HCT116 (cell line): ENCODE measurements around the gene EPYC. TPM values are rescaled to one million over a fixed set of nuclear protein-coding genes. Genes with fewer than 3 reads are reported as not detected.
A peak's percentile ranks its signal among the peaks of the same experiment; 100 is the strongest.

Source experiments
- ATAC-seq: fragments of 200-7000 bp; cut with Tn5 transposase; 2 replicates; pipeline ENCODE4 v1.9.1; 2020; ENCODE audit warnings: mild to moderate bottlenecking, moderate library complexity
- BruUV-seq: library from RNA; stranded (reverse); fragments of 400-500 nt; replicated peaks from 2 replicates; lab custom pipeline; 2021; lab: Mats Ljungman, UMichigan
- CTCF ChIA-PET: fragments of 300-600 bp; sonication (Branson Sonifier 250); formaldehyde crosslinking; loops from one replicate; lab custom pipeline; 2021; ENCODE audit warnings: antibody characterized with exemption; lab: Charles Lee
- POLR2A ChIA-PET: fragments of 300-600, 350-600 bp; sonication (Branson Sonifier 250); formaldehyde crosslinking; loops from one replicate; lab custom pipeline; 2021; ENCODE audit warnings: antibody characterized with exemption; lab: Charles Lee
- RAD21 ChIA-PET, 2 experiments: fragments of 300-600 bp; sonication (Branson Sonifier 250); formaldehyde crosslinking; loops; one replicate each; lab custom pipeline; 2023; ENCODE audit warnings: low total read pairs in 2 of 2; ENCODE audit not compliant: uncharacterized antibody in 2 of 2, unreplicated experiment in 2 of 2, low non-redundant PET in 1 of 2; lab: Charles Lee
- DNase-seq: peaks from one replicate; pipeline ENCODE4 v3.0.0-alpha.2; 2010; ENCODE audit warnings: low read depth, low spot score
- H2AFZ ChIP-seq: fragments of 200-600 bp; shearing (Covaris generic), sonication (generic); 2 replicates; pipeline ENCODE4 v1.6.1; 2017; ENCODE audit warnings: low read depth, mixed run types, mixed read lengths, antibody characterized with exemption, low read length; ENCODE audit not compliant: poor library complexity, severe bottlenecking
- H3K27ac ChIP-seq: 2 replicates; pipeline ENCODE4 v1.5.1; 2012; ENCODE audit warnings: low read depth, low read length
- H3K27me3 ChIP-seq: fragments of 200-600 bp; sonication (generic); 2 replicates; pipeline ENCODE4 v1.6.1; 2016; ENCODE audit warnings: mixed run types, low read length, mixed read lengths; ENCODE audit not compliant: insufficient read depth
- H3K36me3 ChIP-seq, 2 experiments: fragments of 200-500 bp in 1 of 2; fragments of 200-600 bp in 1 of 2; sonication (Bioruptor generic) in 1 of 2; sonication (generic) in 1 of 2; 2 replicates each; pipeline versions ENCODE4 v1.5.1 to v1.6.1; 2014 to 2016; ENCODE audit warnings: low read length in 2 of 2, inconsistent platforms in 1 of 2, mixed read lengths in 1 of 2, mixed run types in 1 of 2; ENCODE audit not compliant: insufficient read depth in 2 of 2, control insufficient read depth in 1 of 2
- H3K4me1 ChIP-seq, 2 experiments: fragments of 200-600 bp in 1 of 2; sonication (generic) in 1 of 2; 2 replicates each; pipeline versions ENCODE4 v1.5.1 to v1.6.1; 2012 to 2017; ENCODE audit warnings: low read length in 2 of 2, inconsistent platforms in 1 of 2, mild to moderate bottlenecking in 1 of 2, mixed read lengths in 1 of 2, mixed run types in 1 of 2, moderate library complexity in 1 of 2; ENCODE audit not compliant: insufficient read depth in 2 of 2, control insufficient read depth in 1 of 2
- H3K4me2 ChIP-seq: fragments of 200-600 bp; sonication (generic); 2 replicates; pipeline ENCODE4 v1.6.1; 2017; ENCODE audit warnings: mixed run types, low read length, mixed read lengths
- H3K4me3 ChIP-seq, 2 experiments: fragments of 200-600 bp in 1 of 2; sonication (generic) in 1 of 2; replicated peaks in 1 of 2; 2 replicates each; pipeline ENCODE4 v1.5.1; 2011 to 2016; ENCODE audit warnings: low read length in 2 of 2, control low read depth in 1 of 2, low read depth in 1 of 2, mild to moderate bottlenecking in 1 of 2, mixed read lengths in 1 of 2, mixed run types in 1 of 2
- H3K79me2 ChIP-seq: fragments of 200-600 bp; sonication (generic); 2 replicates; pipeline ENCODE4 v1.6.1; 2017; ENCODE audit warnings: mild to moderate bottlenecking, mixed run types, low read length, moderate library complexity, mixed read lengths; ENCODE audit not compliant: insufficient read depth
- H3K9ac ChIP-seq: fragments of 200-600 bp; sonication (generic); 2 replicates; pipeline ENCODE4 v1.6.1; 2016; ENCODE audit warnings: low read length, mixed read lengths
- H3K9me2 ChIP-seq: fragments of 200-600 bp; sonication (generic), shearing (Covaris generic); 2 replicates; pipeline ENCODE4 v1.6.1; 2017; ENCODE audit warnings: mixed run types, mild to moderate bottlenecking, moderate library complexity; ENCODE audit not compliant: insufficient read depth
- H3K9me3 ChIP-seq, 2 experiments: fragments of 200-500 bp in 1 of 2; fragments of 200-600 bp in 1 of 2; sonication (Bioruptor generic) in 1 of 2; sonication (generic) in 1 of 2; 2 replicates each; pipeline ENCODE4 v1.6.1; 2014 to 2017; ENCODE audit warnings: low read length in 2 of 2, mixed read lengths in 2 of 2, inconsistent platforms in 1 of 2, low read depth in 1 of 2, mild to moderate bottlenecking in 1 of 2, mixed run types in 1 of 2, moderate library complexity in 1 of 2; ENCODE audit not compliant: control insufficient read depth in 1 of 2, insufficient read depth in 1 of 2
- H4K20me1 ChIP-seq: fragments of 200-600 bp; sonication (generic), shearing (Covaris generic); 2 replicates; pipeline ENCODE4 v1.6.1; 2017; ENCODE audit warnings: mixed run types, mild to moderate bottlenecking, moderate library complexity; ENCODE audit not compliant: insufficient read depth
- CEBPB ChIP-seq: IDR thresholded peaks from 2 replicates; pipeline ENCODE4 v1.6.1; 2012; ENCODE audit warnings: low read depth
- EZH2 ChIP-seq: fragments of 200-600 bp; sonication (generic); IDR thresholded peaks from 2 replicates; pipeline ENCODE4 v1.6.1; 2017; ENCODE audit warnings: antibody characterized with exemption, mixed run types
- POLR2A ChIP-seq: IDR thresholded peaks from 2 replicates; pipeline ENCODE4 v1.7.0; 2011; ENCODE audit warnings: borderline replicate concordance; ENCODE audit not compliant: insufficient read depth, insufficient read length; ENCODE audit errors: extremely low read depth
- SIN3A ChIP-seq: IDR thresholded peaks from 2 replicates; pipeline ENCODE4 v1.6.1; 2012; ENCODE audit warnings: low read depth
- SRF ChIP-seq: IDR thresholded peaks from 2 replicates; pipeline ENCODE4 v1.6.1; 2012; ENCODE audit warnings: low read depth
- TCF7L2 ChIP-seq: IDR thresholded peaks from 2 replicates; pipeline ENCODE4 v1.7.0; 2011; ENCODE audit warnings: borderline replicate concordance, inconsistent platforms; ENCODE audit not compliant: insufficient read depth, insufficient read length; ENCODE audit errors: extremely low read depth
- intact Hi-C: fragments of 100-400 bp; cut with micrococcal nuclease; formaldehyde crosslinking; loops from 2 replicates; pipeline ENCODE4 v1.10.0; 2022
- total RNA-seq: library from RNA; stranded (reverse); gene quantifications from one replicate; pipeline ENCODE4 v1.2.1, GENCODE V29; 2021; ENCODE audit not compliant: unreplicated experiment
- TF ChIP-seq, protein P1 (sequence below): IDR thresholded peaks from 2 replicates; pipeline ENCODE4 v1.6.1; 2011; ENCODE audit warnings: mild to moderate bottlenecking, low read length, moderate library complexity; ENCODE audit not compliant: insufficient replicate concordance; ENCODE audit errors: extremely low read depth
- TF ChIP-seq, protein P2 (sequence below): IDR thresholded peaks from 2 replicates; pipeline ENCODE4 v1.6.1; 2012
- TF ChIP-seq, protein P3 (sequence below): IDR thresholded peaks from 2 replicates; pipeline ENCODE4 v1.6.1; 2012

Gene EPYC
- total RNA-seq, 1 experiment from 2014 or later: not detected

GRCh38 chr12:90995010-90995409, 9.8 kb downstream of the EPYC start:
- no peak overlapping the region for H3K4me2 ChIP-seq
- no peaks in the 10 kb centered on the region for H3K36me3 ChIP-seq
- H3K9me3 ChIP-seq: no peaks in the 10 kb centered on the region
- intact Hi-C loops: no loop called here
- RAD21 ChIA-PET: no interaction called here
- H4K20me1 ChIP-seq: no peaks in the 10 kb centered on the region
- H3K27ac ChIP-seq: no peak overlapping the region
- no TSS peak for BruUV-seq
- TF ChIP-seq, protein P1, sequence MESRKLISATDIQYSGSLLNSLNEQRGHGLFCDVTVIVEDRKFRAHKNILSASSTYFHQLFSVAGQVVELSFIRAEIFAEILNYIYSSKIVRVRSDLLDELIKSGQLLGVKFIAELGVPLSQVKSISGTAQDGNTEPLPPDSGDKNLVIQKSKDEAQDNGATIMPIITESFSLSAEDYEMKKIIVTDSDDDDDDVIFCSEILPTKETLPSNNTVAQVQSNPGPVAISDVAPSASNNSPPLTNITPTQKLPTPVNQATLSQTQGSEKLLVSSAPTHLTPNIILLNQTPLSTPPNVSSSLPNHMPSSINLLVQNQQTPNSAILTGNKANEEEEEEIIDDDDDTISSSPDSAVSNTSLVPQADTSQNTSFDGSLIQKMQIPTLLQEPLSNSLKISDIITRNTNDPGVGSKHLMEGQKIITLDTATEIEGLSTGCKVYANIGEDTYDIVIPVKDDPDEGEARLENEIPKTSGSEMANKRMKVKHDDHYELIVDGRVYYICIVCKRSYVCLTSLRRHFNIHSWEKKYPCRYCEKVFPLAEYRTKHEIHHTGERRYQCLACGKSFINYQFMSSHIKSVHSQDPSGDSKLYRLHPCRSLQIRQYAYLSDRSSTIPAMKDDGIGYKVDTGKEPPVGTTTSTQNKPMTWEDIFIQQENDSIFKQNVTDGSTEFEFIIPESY: no peak
- TF ChIP-seq, protein P2, sequence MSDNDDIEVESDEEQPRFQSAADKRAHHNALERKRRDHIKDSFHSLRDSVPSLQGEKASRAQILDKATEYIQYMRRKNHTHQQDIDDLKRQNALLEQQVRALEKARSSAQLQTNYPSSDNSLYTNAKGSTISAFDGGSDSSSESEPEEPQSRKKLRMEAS: no peak
- TF ChIP-seq EZH2 (no peak), SRF (no peak), CEBPB (no peak), SIN3A (no peak), TCF7L2 (no peak), POLR2A (no peak)
- TF ChIP-seq, protein P3, sequence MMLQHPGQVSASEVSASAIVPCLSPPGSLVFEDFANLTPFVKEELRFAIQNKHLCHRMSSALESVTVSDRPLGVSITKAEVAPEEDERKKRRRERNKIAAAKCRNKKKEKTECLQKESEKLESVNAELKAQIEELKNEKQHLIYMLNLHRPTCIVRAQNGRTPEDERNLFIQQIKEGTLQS: no peak
- TF ChIP-seq, all 23 proteins: peak for 0
- ChIA-PET POLR2A (no interaction called here), CTCF (no interaction called here)
- Histone ChIP-seq H3K9ac (no peak overlapping the region), H3K9me2 (no peaks in the 10 kb centered on the region), H3K79me2 (no peaks in the 10 kb centered on the region), H2AFZ (peak overlapping the region; percentile 11), H3K4me1 (no peaks in the 10 kb centered on the region), H3K4me3 (no peak overlapping the region), H3K27me3 (no peaks in the 10 kb centered on the region)
- ATAC-seq (no peak), DNase-seq (no peak)
